DMS53 (cell line): Measurements from ENCODE around the gene ATF1.
"Not testable (repeated sequence)": the region's sequence is repeated elsewhere in the genome, so short reads cannot be mapped to it uniquely, and the experiment has no call there.

Source experiments
- DNase-seq: peaks from one replicate; lab custom pipeline; 2025; lab: John Stamatoyannopoulos, UW

Gene ATF1

DNA sequence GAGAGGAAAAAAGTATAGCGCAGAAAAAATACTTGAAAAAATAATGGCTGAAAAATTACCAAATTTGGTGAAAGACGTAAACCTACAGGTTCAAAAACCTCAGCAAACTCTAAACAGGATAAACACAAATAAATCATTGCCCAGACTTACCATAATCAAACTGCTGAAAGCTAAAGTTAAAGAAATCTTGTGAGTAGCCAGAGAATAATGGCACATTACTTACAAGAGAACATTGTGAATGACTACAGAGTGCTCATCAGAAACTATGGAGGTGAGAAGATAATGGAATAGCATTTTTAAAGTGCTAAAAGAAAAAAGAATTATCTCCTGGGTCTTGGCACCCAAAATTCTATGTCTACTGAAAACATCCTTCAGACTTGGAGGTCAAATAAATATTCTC, 36.0 kb downstream of the ATF1 start:
- DNase-seq = peak; percentile 16

DNA sequence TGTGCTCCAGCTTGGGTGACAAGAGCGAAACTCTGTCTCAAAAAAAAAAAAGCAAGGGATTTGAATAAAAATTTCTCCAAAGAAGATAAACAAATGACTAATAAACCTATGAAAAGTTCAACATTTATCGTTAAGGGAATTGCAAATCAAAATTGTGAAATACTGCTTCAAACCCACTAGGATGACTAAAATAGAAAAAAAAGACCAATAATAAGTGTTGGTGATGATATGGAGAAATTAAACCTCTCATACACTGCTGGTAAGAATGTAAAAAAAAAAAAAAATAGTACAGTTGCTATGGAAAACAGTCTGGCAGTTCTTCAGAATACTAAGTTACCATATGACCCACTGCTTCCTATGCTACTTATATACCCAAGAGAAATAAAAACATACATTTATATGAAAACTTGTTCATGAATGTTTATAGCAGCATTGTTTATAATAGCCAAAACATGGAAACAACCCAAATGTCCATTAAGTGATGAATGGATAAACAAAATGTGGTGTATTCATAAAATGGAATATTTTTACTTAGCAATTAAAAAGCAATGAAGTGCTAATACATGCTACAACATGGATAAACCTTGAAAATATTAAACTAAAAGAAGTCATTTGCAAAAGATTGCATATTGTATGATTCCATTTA, 39.5 kb downstream of the ATF1 start:
- DNase-seq = no peak

DNA sequence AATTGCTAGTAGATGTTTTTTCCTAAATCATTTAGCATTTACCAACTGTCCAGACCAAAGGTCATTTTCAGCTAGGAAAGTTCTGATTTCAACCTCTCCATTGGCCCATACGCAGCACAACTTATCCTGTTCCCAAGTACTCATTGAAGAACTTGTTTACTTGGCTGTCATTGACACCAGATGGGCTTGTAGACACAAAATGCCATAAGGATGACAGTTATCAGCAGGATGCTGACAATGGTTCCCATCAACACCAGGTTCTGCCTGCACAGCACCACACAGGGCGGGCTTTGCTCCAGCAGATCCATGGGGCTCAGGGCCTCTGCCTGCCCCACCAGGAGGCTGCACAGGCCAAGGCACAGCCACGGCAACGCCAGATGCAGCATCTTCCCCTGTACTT, 42.3 kb downstream of the ATF1 start:
- peak; percentile 15 for DNase-seq

DNA sequence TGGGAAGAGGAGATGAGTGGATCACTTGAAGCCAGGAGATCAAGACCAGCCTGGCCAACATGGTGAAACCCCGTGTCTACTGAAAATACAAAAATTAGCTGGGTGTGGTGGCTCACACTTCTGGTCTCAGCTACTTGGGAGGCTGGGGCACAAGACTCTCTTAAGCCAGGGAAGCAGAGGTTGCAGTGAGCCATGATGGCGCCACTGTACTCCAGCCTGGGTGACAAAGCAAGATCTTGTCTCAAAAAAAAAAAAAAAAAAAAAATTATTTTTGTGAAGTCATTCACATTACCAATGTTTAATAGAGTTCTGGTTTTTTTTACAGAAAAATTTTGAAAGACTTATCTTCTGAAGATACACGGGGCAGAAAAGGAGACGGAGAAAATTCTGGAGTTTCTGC, 45.2 kb downstream of the ATF1 start:
- DNase-seq = not testable (repeated sequence)

GRCh38 chr12:50814921-50815320, 51.0 kb downstream of the ATF1 start:
- DNase-seq = not testable (repeated sequence)

- no peak for DNase-seq
Measured at GRCh38 chr12:50820177-50820576, 56.3 kb downstream of the ATF1 start.

- no peak for DNase-seq
Measured at GRCh38 chr12:50822082-50822481, 58.2 kb downstream of the ATF1 start.

DNA sequence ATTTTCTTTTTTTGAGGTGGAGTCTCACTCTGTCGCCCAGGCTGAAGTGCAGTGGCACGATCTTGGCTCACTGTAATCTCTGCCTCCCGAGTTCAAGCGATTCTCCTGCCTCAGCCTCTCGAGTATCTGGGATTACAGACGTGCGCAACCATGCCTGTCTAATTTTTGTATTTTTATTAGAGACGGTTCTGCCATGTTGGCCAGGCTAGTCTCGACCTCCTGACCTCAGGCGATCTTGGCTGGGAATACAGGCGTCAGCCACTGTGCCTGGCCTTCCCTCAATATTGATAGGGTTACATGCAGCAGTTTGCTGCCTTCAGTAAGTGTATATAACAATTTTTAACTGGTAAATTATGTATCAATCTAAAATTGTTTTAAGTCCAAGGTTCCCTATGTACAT, 59.8 kb downstream of the ATF1 start:
- DNase-seq = not testable (repeated sequence)

DNA sequence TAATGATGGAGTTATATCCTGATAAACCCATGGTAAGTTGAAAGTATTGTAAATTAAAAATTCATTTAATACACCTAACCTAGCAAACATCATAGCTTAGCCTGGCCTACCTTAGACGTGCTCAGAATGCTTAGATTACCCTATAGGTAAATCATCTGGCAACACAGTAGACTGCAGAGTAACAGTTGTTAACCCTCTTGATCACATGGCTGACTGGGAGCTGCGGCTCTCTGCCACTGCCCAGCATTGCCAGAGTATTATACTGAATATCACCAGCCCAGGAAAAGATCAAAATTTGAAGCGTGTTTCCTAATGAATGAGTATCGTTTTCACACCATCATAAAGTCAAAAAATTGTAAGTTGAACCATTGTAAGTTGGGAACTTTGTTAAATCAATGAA, 61.0 kb downstream of the ATF1 start:
- peak; percentile 15 for DNase-seq

DNA sequence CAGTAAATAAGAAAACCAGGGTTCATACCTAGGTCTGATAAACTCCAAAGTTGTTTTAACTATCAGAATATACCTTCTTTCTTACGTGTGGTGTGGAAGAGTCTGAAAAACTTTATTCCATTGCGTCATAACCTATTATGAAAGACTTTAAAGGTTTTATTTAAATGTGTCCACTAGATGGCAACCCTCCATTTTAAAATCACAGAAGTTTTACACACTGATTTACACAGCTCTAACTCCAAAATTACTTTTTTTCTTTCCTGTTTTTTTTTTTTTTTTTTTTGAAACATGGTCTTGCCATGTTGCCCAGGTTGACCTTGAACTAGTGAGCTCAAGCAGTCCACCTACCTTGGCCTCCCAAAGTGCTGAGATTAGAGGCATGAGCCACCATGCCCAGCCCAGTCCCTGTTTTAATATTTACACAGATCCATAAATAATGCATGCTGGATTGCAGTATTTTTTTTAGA, 61.5 kb downstream of the ATF1 start:
- DNase-seq = peak; percentile 65

- DNase-seq = no peak
Measured at GRCh38 chr12:50828121-50828520, 64.2 kb downstream of the ATF1 start.

DNA sequence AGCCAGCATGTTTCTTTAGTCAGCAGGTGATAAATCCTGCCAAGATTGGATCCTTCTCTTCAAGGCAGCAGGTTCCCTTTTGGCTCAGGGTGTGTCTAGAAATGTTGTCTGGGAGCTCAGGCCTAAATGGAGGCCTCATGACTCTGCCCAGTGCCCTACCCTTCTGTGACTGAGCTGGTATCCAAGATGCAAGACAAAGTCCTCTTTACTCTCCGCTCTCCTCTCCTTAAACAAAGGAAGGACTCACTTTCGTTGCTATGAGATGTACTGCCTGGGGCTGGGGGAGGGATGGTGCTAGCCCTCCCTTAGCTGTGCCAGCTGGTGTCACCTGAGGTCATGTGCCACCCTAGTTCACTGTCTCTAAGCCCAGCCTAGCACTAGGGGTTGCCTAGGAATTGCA, 65.0 kb downstream of the ATF1 start:
- DNase-seq = no peak

GRCh38 chr12:50833801-50834200, 69.9 kb downstream of the ATF1 start:
- DNase-seq = not testable (repeated sequence)

GRCh38 chr12:50839042-50839441, 75.1 kb downstream of the ATF1 start:
- no peak for DNase-seq

- DNase-seq = no peak
Measured at GRCh38 chr12:50840809-50841487, 77.0 kb downstream of the ATF1 start.

- DNase-seq = no peak
Measured at GRCh38 chr12:50841716-50842531, 78.0 kb downstream of the ATF1 start.

DNA sequence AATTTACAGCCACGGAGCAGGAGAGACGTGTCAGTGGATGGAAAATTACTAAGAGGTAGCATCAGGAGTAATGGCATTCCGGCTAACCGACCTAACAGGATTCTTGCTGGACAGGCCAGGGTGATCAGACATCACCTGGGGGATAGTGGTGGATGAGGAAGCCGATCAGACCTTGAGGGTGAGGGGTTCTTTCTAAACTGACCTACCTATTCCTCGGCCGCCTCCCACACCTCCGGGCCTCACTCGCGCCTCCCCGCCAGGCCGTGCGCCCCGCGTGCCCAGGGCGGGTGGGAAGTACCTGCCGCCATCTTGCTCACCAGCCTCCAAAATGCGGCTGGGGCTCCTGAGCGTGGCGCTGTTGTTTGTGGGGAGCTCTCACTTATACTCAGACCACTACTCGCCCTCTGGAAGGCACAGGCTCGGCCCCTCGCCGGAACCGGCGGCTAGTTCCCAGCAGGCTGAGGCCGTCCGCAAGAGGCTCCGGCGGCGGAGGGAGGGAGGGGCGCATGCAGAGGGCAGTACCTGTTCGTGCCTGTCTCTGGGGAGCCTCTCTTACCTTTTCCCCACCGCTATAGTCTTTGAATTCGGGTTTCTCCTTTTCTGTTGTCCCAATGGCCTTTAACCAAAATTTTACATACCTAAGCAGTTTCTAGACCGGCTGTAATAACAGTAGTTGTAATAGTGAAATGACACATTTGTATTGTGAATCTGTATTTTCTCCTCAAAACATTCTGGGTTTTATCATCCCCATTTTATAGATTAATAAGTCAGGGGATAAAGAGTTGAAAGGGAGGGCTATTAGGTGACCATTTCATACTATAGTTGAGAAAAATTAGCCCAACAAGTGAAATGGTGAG, 79.0 kb downstream of the ATF1 start, which contains the start of gene TMPRSS12:
Gene TMPRSS12, plus strand, starts transcription at position 290 of the 857 bp plus-strand sequence. Its CDS starts 39 bp downstream, at position 329.
- DNase-seq = peak; percentile 77

DNA sequence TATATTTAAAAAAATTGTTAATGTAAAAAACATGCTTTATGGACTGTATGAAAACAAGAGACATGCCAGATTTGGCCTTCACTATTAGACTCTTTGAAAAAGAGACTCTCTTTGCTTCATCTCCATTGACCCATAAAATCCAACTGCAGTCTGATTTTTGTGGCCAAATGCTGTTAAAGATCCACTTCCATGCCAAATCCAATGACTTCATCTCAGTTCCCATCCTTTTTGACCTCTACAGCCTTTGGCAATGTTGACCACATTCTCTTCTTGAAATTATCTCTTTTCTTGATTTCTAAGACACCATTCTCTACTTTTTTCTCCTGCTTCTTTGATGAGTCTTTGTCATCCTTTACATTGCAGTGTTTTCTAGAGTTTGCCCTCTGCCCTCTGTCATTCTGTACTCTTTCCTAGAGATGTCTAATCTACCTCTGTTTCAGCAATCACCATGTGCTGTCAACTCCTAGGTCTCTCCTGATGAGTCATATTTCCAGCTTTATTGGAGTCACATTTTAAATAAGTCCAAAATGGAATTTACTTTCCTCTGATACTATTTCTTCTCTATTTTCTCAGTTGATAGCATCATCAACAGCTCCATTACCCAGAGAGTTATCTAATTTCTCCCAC, 81.2 kb downstream of the ATF1 start:
- DNase-seq = no peak

GRCh38 chr12:50848963-50849362, 85.1 kb downstream of the ATF1 start:
- DNase-seq = no peak

GRCh38 chr12:50855218-50855617, 91.3 kb downstream of the ATF1 start:
- DNase-seq = not testable (repeated sequence)

- DNase-seq = not testable (repeated sequence)
Measured at GRCh38 chr12:50855679-50856078, 91.8 kb downstream of the ATF1 start.
